ENCODE data around the gene SLX4IP. TPM values are rescaled to one million over a fixed set of nuclear protein-coding genes. Genes with fewer than 3 reads are reported as not detected.

Gene SLX4IP
- total RNA-seq, 1 donor from 2014 or later, result 5.3 TPM

DNA sequence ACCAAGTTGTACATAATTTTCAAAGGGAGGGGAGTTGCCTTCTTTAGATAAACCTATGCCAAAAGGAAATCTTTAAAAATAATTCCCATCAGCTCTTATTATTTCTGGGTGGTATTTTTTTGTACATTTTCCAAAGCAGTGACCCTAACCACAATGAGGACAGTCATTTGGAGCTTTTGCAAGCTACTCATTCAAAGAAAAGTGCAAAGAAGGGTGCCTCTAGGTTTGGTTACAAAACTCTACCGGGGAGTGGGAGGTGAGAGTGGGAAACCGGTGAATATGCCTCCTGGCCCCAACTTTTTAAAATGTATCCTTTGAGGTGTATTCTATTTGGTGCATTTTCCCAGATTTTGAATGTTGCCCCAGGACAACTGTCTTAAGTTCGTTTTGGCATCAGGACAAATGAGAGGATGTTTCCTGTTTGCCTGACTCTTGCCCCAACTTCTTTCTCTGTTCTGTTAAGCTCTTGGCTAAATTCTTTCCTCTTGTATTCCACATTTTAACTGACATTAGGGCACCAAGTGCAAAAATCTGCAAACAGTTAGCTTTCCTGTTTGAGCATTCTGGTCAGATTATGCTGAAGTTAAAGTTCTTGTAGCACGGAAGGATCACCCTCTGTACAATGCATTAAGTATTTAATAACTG lies 78.9 kb downstream of the SLX4IP start:
- no peak overlapping the region for H2AFZ ChIP-seq (ENCODE audit: low read depth, low read length)
- no peaks in the 10 kb centered on the region for H3K79me2 ChIP-seq (ENCODE audit: insufficient read depth, low read length)
- H3K27me3 ChIP-seq (ENCODE audit: insufficient read depth, low read length), result no peaks in the 10 kb centered on the region
- TF ChIP-seq, protein P1, sequence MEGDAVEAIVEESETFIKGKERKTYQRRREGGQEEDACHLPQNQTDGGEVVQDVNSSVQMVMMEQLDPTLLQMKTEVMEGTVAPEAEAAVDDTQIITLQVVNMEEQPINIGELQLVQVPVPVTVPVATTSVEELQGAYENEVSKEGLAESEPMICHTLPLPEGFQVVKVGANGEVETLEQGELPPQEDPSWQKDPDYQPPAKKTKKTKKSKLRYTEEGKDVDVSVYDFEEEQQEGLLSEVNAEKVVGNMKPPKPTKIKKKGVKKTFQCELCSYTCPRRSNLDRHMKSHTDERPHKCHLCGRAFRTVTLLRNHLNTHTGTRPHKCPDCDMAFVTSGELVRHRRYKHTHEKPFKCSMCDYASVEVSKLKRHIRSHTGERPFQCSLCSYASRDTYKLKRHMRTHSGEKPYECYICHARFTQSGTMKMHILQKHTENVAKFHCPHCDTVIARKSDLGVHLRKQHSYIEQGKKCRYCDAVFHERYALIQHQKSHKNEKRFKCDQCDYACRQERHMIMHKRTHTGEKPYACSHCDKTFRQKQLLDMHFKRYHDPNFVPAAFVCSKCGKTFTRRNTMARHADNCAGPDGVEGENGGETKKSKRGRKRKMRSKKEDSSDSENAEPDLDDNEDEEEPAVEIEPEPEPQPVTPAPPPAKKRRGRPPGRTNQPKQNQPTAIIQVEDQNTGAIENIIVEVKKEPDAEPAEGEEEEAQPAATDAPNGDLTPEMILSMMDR (IDR thresholded peaks at IDR 0.05; ENCODE audit: insufficient read depth, low read depth, low read length), result no peak
- no peak for TF ChIP-seq EZH2 (IDR thresholded peaks at IDR 0.05; ENCODE audit: insufficient read depth, low read length)
- no peaks in the 10 kb centered on the region for H3K36me3 ChIP-seq (ENCODE audit: insufficient read depth, low read length)
- Mint-ChIP-seq H3K27me3 (ENCODE audit: low read depth, unreplicated experiment) (no peaks in the 10 kb centered on the region), H3K4me3 (ENCODE audit: unreplicated experiment) (no peak overlapping the region), H3K36me3 (ENCODE audit: low read depth, unreplicated experiment) (no peaks in the 10 kb centered on the region), H3K27ac (ENCODE audit: unreplicated experiment) (no peak overlapping the region), H3K4me1 (ENCODE audit: low read depth, unreplicated experiment) (peaks cover 28% of the 10 kb centered on the region), H3K9me3 (ENCODE audit: unreplicated experiment) (no peaks in the 10 kb centered on the region)
- no peak overlapping the region for H3K4me3 ChIP-seq (ENCODE audit: insufficient read depth, low read depth, low read length)
- H3K9me3 ChIP-seq (ENCODE audit: insufficient read depth, low read depth, low read length), result no peaks in the 10 kb centered on the region
- H3K9ac ChIP-seq (ENCODE audit: low read length), result no peak overlapping the region
- H3K27ac ChIP-seq (ENCODE audit: low read depth, low read length), result no peak overlapping the region
- H4K20me1 ChIP-seq (ENCODE audit: insufficient read depth, low read length), result no peaks in the 10 kb centered on the region
- DNase-seq (ENCODE audit: low read depth) (peak; percentile 24), FAIRE-seq (peak; percentile 58)
- peaks cover 17% of the 10 kb centered on the region for H3K4me1 ChIP-seq (ENCODE audit: insufficient read depth, low read length)
- no peak overlapping the region for H3K4me2 ChIP-seq (ENCODE audit: low read length)

DNA sequence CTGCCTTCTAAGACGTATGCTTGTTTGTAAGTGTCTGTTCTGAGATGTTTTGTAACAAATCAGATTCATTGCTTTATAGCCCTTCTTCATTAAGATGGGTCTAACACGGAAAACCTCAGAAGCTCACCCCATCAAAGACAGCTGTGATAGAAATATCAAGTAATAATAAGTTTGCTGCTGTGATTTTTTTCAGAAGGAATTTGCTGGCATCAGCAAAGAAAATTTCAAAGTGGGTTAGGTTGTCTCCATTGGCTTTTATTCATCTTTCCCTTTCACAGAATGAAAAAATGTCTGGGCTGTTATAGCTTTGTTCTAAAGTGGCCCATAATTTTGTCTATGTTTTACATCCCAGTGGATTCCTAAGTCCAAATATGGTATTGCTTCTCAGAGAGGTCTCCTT lies 81.4 kb downstream of the SLX4IP start:
- no peak overlapping the region for H3K4me3 Mint-ChIP-seq (ENCODE audit: unreplicated experiment)
- FAIRE-seq, result no peak

More for the DNA sequence above, 81.4 kb downstream of the SLX4IP start:
- Histone ChIP-seq H3K9me3 (ENCODE audit: insufficient read depth, low read depth, low read length) (no peaks in the 10 kb centered on the region), H3K27me3 (ENCODE audit: insufficient read depth, low read length) (no peaks in the 10 kb centered on the region), H3K4me3 (ENCODE audit: insufficient read depth, low read depth, low read length) (no peak overlapping the region), H3K79me2 (ENCODE audit: insufficient read depth, low read length) (no peaks in the 10 kb centered on the region), H3K4me1 (ENCODE audit: insufficient read depth, low read length) (peaks cover 25% of the 10 kb centered on the region), H3K36me3 (ENCODE audit: insufficient read depth, low read length) (no peaks in the 10 kb centered on the region), H3K27ac (ENCODE audit: low read depth, low read length) (no peak overlapping the region), H4K20me1 (ENCODE audit: insufficient read depth, low read length) (no peaks in the 10 kb centered on the region), H3K9ac (ENCODE audit: low read length) (no peak overlapping the region), H3K4me2 (ENCODE audit: low read length) (no peak overlapping the region), H2AFZ (ENCODE audit: low read depth, low read length) (no peak overlapping the region)
- DNase-seq (ENCODE audit: low read depth), result no peak
- TF ChIP-seq, protein P1 (IDR thresholded peaks at IDR 0.05; ENCODE audit: insufficient read depth, low read depth, low read length), result no peak
- TF ChIP-seq EZH2 (IDR thresholded peaks at IDR 0.05; ENCODE audit: insufficient read depth, low read length), result no peak
- Mint-ChIP-seq H3K27ac (ENCODE audit: unreplicated experiment) (no peak overlapping the region), H3K4me1 (ENCODE audit: low read depth, unreplicated experiment) (peaks cover 28% of the 10 kb centered on the region), H3K36me3 (ENCODE audit: low read depth, unreplicated experiment) (no peaks in the 10 kb centered on the region), H3K27me3 (ENCODE audit: low read depth, unreplicated experiment) (no peaks in the 10 kb centered on the region), H3K9me3 (ENCODE audit: unreplicated experiment) (no peaks in the 10 kb centered on the region)

All from astrocyte (in vitro differentiated cells and primary cell).